CD4-positive, CD25-positive, alpha-beta regulatory T cell (primary cell): ENCODE data around the gene OPN5. TPM values are rescaled to one million over a fixed set of nuclear protein-coding genes. Genes with fewer than 3 reads are reported as not detected.
"Not testable (repeated sequence)": the region's sequence is repeated elsewhere in the genome, so short reads cannot be mapped to it uniquely, and the experiment has no call there.

ENCODE experiments used
- ATAC-seq, 2 donors: fragments of 150-1000 bp; cut with Tn5 transposase; one replicate each; pipeline ENCODE4 v1.10.0; 2021; ENCODE audit warnings: low read depth in 2 of 2, moderate number of reproducible peaks in 2 of 2, moderate library complexity in 1 of 2
- DNase-seq, 3 donors: peaks; one replicate each; pipeline versions ENCODE4 v3.0.0 to v3.0.0-alpha.2; 2012 to 2022; ENCODE audit warnings: mixed read lengths in 1 of 3
- H3K27ac ChIP-seq: one replicate; pipeline ENCODE4 v1.7.0; 2013; ENCODE audit warnings: mild to moderate bottlenecking, low read length; ENCODE audit not compliant: insufficient read depth, poor library complexity, severe bottlenecking
- H3K27me3 ChIP-seq: one replicate; pipeline ENCODE4 v1.7.0; 2013; ENCODE audit warnings: low read length; ENCODE audit not compliant: control insufficient read depth, insufficient read depth
- H3K36me3 ChIP-seq: one replicate; pipeline ENCODE4 v1.7.0; 2013; ENCODE audit warnings: mild to moderate bottlenecking, low read length, moderate library complexity; ENCODE audit not compliant: control insufficient read depth, insufficient read depth
- H3K4me1 ChIP-seq: 2 replicates; pipeline ENCODE4 v1.7.0; 2013; ENCODE audit warnings: mild to moderate bottlenecking, low read length; ENCODE audit not compliant: insufficient read depth, control insufficient read depth, poor library complexity, severe bottlenecking
- H3K4me3 ChIP-seq: one replicate; pipeline ENCODE4 v1.7.0; 2013; ENCODE audit warnings: low read depth, mild to moderate bottlenecking, low read length, moderate library complexity
- H3K9me3 ChIP-seq, 2 experiments: 1 replicate in 1 of 2; 2 replicates in 1 of 2; pipeline ENCODE4 v1.7.0; 2013; ENCODE audit warnings: low read length in 2 of 2, mild to moderate bottlenecking in 1 of 2, moderate library complexity in 1 of 2; ENCODE audit not compliant: control insufficient read depth in 2 of 2
- H3K27ac Mint-ChIP-seq, 3 donors: one replicate each; pipeline ENCODE4 v1.8.0; 2020 to 2022; ENCODE audit warnings: mild to moderate bottlenecking in 3 of 3, mixed read lengths in 3 of 3, moderate library complexity in 2 of 3
- H3K27me3 Mint-ChIP-seq: one replicate; pipeline ENCODE4 v1.8.0; 2022; ENCODE audit warnings: mild to moderate bottlenecking, mixed read lengths
- H3K36me3 Mint-ChIP-seq: one replicate; pipeline ENCODE4 v1.8.0; 2020; ENCODE audit warnings: mixed read lengths
- H3K4me1 Mint-ChIP-seq, 4 donors: one replicate each; pipeline ENCODE4 v1.8.0; 2020 to 2022; ENCODE audit warnings: mixed read lengths in 4 of 4, mild to moderate bottlenecking in 1 of 4
- H3K4me3 Mint-ChIP-seq, 4 donors: one replicate each; pipeline ENCODE4 v1.8.0; 2020 to 2022; ENCODE audit warnings: mild to moderate bottlenecking in 4 of 4, mixed read lengths in 4 of 4, moderate library complexity in 3 of 4
- H3K9me3 Mint-ChIP-seq, 7 donors: one replicate each; pipeline ENCODE4 v1.8.0; 2020 to 2022; ENCODE audit warnings: mixed read lengths in 7 of 7, mild to moderate bottlenecking in 3 of 7, moderate library complexity in 2 of 7
- polyA plus RNA-seq, 4 donors: library from polyadenylated mRNA; unstranded; fragments of 300-500 nt; fragmentation: Illumina TruSeq; gene quantifications; one replicate each; pipeline ENCODE4 v1.2.3, GENCODE V29; 2021
- total RNA-seq: library from RNA; stranded (reverse); gene quantifications from one replicate; pipeline ENCODE4 v1.2.3, GENCODE V29; 2022

The OPN5 gene
- total and polyA plus RNA-seq, 5 donors from 2014 or later = not detected

GRCh38 chr6:47743744-47744143 lies 38.1 kb upstream of the OPN5 start:
- ATAC-seq = no peak
- Mint-ChIP-seq H3K9me3 (no peaks in the 10 kb centered on the region), H3K36me3 (no peaks in the 10 kb centered on the region), H3K4me3 (no peak overlapping the region), H3K4me1 (no peaks in the 10 kb centered on the region), H3K27ac (no peak overlapping the region), H3K27me3 (no peaks in the 10 kb centered on the region)
- H3K36me3 ChIP-seq = no peaks in the 10 kb centered on the region
- no peaks in the 10 kb centered on the region for H3K9me3 ChIP-seq
- H3K4me1 ChIP-seq = no peaks in the 10 kb centered on the region
- no peaks in the 10 kb centered on the region for H3K27me3 ChIP-seq
- H3K27ac ChIP-seq = no peak overlapping the region
- no peak for DNase-seq
- no peak overlapping the region for H3K4me3 ChIP-seq

- not testable (repeated sequence) for DNase-seq, H3K27me3 Mint-ChIP-seq, H3K4me1 Mint-ChIP-seq, H3K36me3 Mint-ChIP-seq, H3K36me3 ChIP-seq, H3K4me1 ChIP-seq, H3K9me3 ChIP-seq, H3K27ac ChIP-seq, H3K9me3 Mint-ChIP-seq, H3K27me3 ChIP-seq, H3K4me3 ChIP-seq, H3K4me3 Mint-ChIP-seq, ATAC-seq
- peak overlapping the region in 1 of 3 donors; percentile 26 for H3K27ac Mint-ChIP-seq
Measured at GRCh38 chr6:47745269-47745668, 36.6 kb upstream of the OPN5 start.

DNA sequence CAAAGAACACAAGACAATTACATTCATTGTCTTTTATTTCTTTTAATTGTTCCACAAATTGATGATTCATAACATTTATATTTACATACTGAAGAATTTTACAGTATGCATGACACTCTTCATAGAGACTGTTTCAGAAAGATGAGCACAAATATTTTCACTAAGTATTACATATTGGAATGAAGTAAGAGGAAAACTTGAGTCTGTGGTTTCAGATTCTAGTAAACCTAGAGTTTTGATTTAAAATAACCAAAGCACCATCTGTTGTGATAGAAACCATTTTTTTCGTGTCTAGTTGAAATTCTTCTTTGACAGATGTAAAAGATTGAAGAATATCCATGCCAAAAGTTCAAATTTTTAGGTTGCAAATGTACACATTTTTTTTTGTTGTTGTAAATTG lies 32.1 kb upstream of the OPN5 start:
- Mint-ChIP-seq H3K27ac (no peak overlapping the region), H3K36me3 (no peaks in the 10 kb centered on the region), H3K4me3 (no peak overlapping the region), H3K4me1 (no peaks in the 10 kb centered on the region), H3K9me3 (peaks cover 0 to 7% (median 0%) of the 10 kb centered on the region in 7 donors), H3K27me3 (no peaks in the 10 kb centered on the region)
- ATAC-seq (no peak), DNase-seq (no peak)
- H3K4me1 ChIP-seq = no peaks in the 10 kb centered on the region
- no peaks in the 10 kb centered on the region for H3K27me3 ChIP-seq
- no peak overlapping the region for H3K27ac ChIP-seq
- no peaks in the 10 kb centered on the region for H3K36me3 ChIP-seq
- no peak overlapping the region for H3K4me3 ChIP-seq
- H3K9me3 ChIP-seq = no peaks in the 10 kb centered on the region

- Mint-ChIP-seq H3K4me3 (no peak overlapping the region), H3K9me3 (peaks cover 0 to 7% (median 0%) of the 10 kb centered on the region in 7 donors), H3K27ac (no peak overlapping the region), H3K4me1 (no peaks in the 10 kb centered on the region), H3K36me3 (no peaks in the 10 kb centered on the region), H3K27me3 (no peaks in the 10 kb centered on the region)
- Histone ChIP-seq H3K36me3 (no peaks in the 10 kb centered on the region), H3K4me3 (no peak overlapping the region), H3K4me1 (no peaks in the 10 kb centered on the region), H3K27me3 (no peaks in the 10 kb centered on the region), H3K9me3 (no peaks in the 10 kb centered on the region), H3K27ac (no peak overlapping the region)
- no peak for DNase-seq
- ATAC-seq = no peak
Measured at GRCh38 chr6:47752801-47753200, 29.0 kb upstream of the OPN5 start.

GRCh38 chr6:47759364-47759763 lies 22.5 kb upstream of the OPN5 start:
- Mint-ChIP-seq H3K9me3 (peaks cover 0 to 2% (median 0%) of the 10 kb centered on the region in 7 donors), H3K27ac (no peak overlapping the region), H3K36me3 (no peaks in the 10 kb centered on the region), H3K4me1 (no peaks in the 10 kb centered on the region), H3K4me3 (no peak overlapping the region), H3K27me3 (no peaks in the 10 kb centered on the region)
- H3K27me3 ChIP-seq = no peaks in the 10 kb centered on the region
- ATAC-seq (no peak), DNase-seq (no peak)
- H3K36me3 ChIP-seq = no peaks in the 10 kb centered on the region
- H3K27ac ChIP-seq = no peak overlapping the region
- H3K4me3 ChIP-seq = no peak overlapping the region
- H3K4me1 ChIP-seq = no peaks in the 10 kb centered on the region
- no peaks in the 10 kb centered on the region for H3K9me3 ChIP-seq

- Histone ChIP-seq H3K4me1 (no peaks in the 10 kb centered on the region), H3K27ac (no peak overlapping the region), H3K36me3 (no peaks in the 10 kb centered on the region), H3K4me3 (no peak overlapping the region), H3K9me3 (peaks cover 0 to 1% of the 10 kb centered on the region in 2 experiments), H3K27me3 (no peaks in the 10 kb centered on the region)
- Mint-ChIP-seq H3K36me3 (no peaks in the 10 kb centered on the region), H3K4me1 (no peaks in the 10 kb centered on the region), H3K9me3 (peaks cover 0 to 2% (median 0%) of the 10 kb centered on the region in 7 donors), H3K27me3 (no peaks in the 10 kb centered on the region), H3K27ac (no peak overlapping the region), H3K4me3 (no peak overlapping the region)
- DNase-seq (no peak), ATAC-seq (no peak)
Measured at GRCh38 chr6:47762502-47762901, 19.3 kb upstream of the OPN5 start.

DNA sequence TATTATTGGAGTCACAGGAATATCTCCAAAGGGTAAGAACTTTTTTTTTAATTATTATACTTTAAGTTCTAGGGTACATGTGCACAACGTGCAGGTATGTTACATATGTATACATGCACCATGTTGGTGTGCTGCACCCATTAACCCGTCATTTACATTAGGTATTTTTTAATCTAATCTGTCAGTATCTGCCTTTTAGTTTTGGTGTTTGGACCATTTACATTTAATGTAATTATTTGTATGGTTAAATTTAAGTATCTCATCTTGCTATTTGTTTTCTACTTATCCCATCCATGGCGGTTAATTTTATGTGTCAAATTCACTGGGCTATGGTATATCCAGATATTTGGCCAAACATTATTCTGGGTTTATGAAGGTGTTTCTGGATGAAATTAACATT lies 15.4 kb upstream of the OPN5 start:
- ATAC-seq (no peak), DNase-seq (no peak)
- no peaks in the 10 kb centered on the region for H3K4me1 Mint-ChIP-seq
- Histone ChIP-seq H3K36me3 (no peaks in the 10 kb centered on the region), H3K27me3 (no peaks in the 10 kb centered on the region), H3K9me3 (peaks cover 0 to 1% of the 10 kb centered on the region in 2 experiments), H3K4me1 (no peaks in the 10 kb centered on the region), H3K4me3 (no peak overlapping the region), H3K27ac (no peak overlapping the region)
- no peak overlapping the region for H3K4me3 Mint-ChIP-seq
- no peaks in the 10 kb centered on the region for H3K36me3 Mint-ChIP-seq
- no peak overlapping the region for H3K27ac Mint-ChIP-seq
- H3K9me3 Mint-ChIP-seq = peaks cover 0 to 2% (median 0%) of the 10 kb centered on the region in 7 donors
- peaks cover 8% of the 10 kb centered on the region for H3K27me3 Mint-ChIP-seq

DNA sequence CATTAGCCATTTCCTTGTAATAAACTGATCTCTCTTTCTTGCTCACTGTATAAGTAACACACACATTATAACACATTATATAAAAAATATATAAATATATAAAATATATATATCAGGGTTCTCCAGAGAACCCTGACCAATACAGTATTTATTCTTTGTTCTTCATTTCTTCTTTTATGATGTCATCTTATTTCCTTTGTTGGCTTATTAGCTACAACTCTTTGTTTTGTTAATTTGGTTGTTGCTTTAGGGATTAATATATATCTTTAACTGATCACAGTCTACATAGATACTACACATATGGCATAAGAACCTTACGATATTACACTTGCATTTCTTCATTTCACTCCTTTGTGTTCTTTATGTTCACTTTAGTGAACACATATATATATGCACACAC lies 14.7 kb upstream of the OPN5 start:
- H3K27ac ChIP-seq = no peak overlapping the region
- no peak for ATAC-seq

More for the DNA sequence above, 14.7 kb upstream of the OPN5 start:
- Mint-ChIP-seq H3K9me3 (peaks cover 0 to 3% (median 0%) of the 10 kb centered on the region in 7 donors), H3K36me3 (no peaks in the 10 kb centered on the region), H3K27me3 (peaks cover 8% of the 10 kb centered on the region), H3K4me3 (no peak overlapping the region), H3K27ac (no peak overlapping the region), H3K4me1 (no peaks in the 10 kb centered on the region)
- DNase-seq = no peak
- Histone ChIP-seq H3K36me3 (no peaks in the 10 kb centered on the region), H3K9me3 (peaks cover 0 to 1% of the 10 kb centered on the region in 2 experiments), H3K27me3 (no peaks in the 10 kb centered on the region), H3K4me1 (no peaks in the 10 kb centered on the region), H3K4me3 (no peak overlapping the region)
